GM21528 (cell line): ENCODE results near the gene OR4C12.
"Not testable (repeated sequence)": the region's sequence is repeated elsewhere in the genome, so short reads cannot be mapped to it uniquely, and the experiment has no call there.

Source experiments
- ATAC-seq: cut with Tn5 transposase; IDR thresholded peaks from one replicate; pipeline ENCODE4 v1.9.1; 2021; ENCODE audit warnings: mild to moderate bottlenecking, moderate library complexity; ENCODE audit not compliant: unreplicated experiment, low FRiP score

The OR4C12 gene

GRCh38 chr11:49982435-49982834 lies at the start of gene OR4C12:
Gene OR4C12 (minus strand): TSS chr11:49982535. CDS start chr11:49982501, 34 bp downstream.
- ATAC-seq = not testable (repeated sequence)

GRCh38 chr11:50030193-50030592 lies 47.9 kb upstream of the OR4C12 start:
- ATAC-seq = no peak

GRCh38 chr11:49995565-49995964 lies 13.2 kb upstream of the OR4C12 start:
- no peak for ATAC-seq

GRCh38 chr11:49973439-49973838 lies 8.9 kb downstream of the OR4C12 start:
- ATAC-seq = not testable (repeated sequence)

GRCh38 chr11:49952091-49952490 lies 30.2 kb downstream of the OR4C12 start, which contains the start of gene OR4C13:
Gene OR4C13 (plus strand): TSS chr11:49952391. CDS start chr11:49952423, 32 bp downstream.
- ATAC-seq = no peak

- ATAC-seq = not testable (repeated sequence)
These were observed 33.6 kb downstream of the OR4C12 start for GRCh38 chr11:49948701-49949100.
